GM18502 (cell line): Measurements from ENCODE around the gene P2RY6.

Experiments
- ATAC-seq: cut with Tn5 transposase; IDR thresholded peaks from one replicate; pipeline ENCODE4 v1.9.1; 2021; ENCODE audit warnings: mild to moderate bottlenecking; ENCODE audit not compliant: unreplicated experiment, poor library complexity

Gene P2RY6

DNA sequence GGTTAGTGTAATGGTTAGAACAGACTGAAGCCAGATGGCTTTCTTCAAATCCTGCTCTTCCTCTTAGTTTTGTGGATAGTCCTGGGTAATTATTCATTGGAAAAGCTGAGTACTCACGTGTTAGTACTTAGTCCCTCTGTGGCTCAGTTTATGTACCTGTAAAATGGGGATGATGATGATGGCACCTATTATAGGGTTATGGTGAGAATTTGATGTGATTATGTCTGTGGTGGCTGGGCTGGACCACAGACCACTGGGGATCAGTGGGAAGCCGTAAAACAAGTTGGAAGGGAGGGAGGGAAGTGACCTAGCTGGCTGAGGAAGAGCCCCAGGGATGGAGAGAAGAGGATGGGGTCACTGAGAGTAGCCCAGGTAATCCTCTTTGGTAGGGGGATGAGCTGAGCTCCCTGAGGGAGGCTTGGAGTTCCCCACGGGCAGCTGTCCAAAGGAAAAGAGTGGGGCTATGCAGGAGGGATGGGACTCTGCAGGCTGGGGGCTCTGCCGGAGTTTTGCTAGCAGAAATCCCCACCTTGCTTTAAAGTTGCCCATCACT is 55.8 kb downstream of the P2RY6 start:
- no peak for ATAC-seq

DNA sequence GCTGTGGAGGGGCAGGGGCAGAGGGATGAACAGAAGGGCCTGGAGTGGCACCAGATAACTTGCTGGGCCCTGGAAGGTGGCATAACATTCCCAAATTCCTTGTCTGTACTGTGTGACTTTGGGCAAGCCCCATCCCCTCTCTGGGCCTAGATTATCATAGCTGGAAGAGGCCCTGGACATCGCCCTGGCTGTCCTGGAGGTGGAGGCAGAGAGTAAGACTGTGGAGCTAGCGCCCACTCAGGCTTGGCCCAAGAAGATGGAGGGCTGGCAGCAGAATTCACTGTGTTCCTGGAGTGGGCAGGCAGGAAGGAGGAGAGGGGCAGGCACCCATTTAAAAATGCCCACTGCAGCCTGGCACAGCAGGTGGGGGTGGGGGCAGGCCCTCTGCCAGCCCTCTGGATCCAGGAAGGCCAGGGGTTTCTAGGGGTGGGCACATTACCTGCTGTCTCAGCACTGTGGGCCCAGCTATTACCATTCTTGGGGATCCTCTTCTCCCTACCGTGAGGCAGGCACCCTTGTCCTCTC is 58.5 kb downstream of the P2RY6 start:
- no peak for ATAC-seq

DNA sequence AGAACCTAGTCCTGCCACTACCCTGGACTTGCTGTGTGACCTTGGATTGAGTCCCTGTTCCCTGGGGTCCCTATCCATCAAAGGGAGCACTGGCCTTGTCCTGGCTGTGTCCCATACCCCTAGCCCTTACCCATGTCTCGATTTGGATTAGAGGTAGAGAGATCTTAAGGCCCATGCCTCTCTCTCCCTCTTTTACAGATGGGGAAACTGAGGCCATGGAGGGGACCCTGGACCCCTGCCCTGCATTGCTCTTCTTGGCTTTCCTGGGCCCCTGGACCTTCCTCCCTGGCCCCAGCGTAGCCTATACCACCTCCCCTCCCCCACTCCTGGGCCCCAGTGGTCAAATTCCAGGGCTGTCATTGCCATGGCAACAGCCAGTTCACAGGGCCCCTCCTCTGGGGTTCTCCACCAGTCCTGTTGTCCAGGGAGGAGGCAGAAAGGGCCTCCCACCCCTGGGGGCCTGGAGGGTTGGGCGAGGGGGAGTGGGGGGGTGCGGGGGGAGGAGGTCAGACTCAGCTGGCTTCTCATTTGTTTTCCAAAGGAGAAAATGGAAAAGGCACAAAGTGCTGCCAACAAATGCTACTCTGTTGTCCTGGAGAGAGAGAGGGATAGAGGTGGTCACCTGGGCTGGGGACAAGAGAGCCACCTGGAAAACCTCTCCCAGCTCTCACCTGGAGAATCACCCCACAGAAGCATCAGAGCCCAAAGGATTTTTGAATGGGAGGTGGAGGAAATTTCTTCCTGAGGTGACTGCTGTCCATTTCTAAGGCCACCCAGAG is 59.2 kb downstream of the P2RY6 start:
- ATAC-seq = no peak

DNA sequence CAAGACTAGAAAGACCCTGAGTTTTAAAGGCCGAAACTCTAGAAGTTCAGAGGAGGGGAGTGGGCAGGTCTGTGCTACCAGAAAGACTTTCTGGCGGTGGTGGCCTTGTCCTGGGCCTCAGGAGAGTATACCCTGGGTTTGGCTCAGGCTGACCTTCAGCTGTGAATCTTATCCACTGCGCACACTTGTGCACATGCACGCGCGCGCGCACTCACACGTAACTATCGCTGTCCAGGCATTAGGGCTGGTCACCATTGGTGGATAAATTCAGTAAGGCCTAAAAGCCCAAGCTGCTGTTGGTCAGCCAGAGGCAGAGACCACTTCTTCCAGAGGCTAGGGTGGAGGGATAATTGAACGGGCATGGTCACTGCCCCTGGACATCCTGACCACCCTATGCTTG is 61.0 kb downstream of the P2RY6 start:
- ATAC-seq = no peak

DNA sequence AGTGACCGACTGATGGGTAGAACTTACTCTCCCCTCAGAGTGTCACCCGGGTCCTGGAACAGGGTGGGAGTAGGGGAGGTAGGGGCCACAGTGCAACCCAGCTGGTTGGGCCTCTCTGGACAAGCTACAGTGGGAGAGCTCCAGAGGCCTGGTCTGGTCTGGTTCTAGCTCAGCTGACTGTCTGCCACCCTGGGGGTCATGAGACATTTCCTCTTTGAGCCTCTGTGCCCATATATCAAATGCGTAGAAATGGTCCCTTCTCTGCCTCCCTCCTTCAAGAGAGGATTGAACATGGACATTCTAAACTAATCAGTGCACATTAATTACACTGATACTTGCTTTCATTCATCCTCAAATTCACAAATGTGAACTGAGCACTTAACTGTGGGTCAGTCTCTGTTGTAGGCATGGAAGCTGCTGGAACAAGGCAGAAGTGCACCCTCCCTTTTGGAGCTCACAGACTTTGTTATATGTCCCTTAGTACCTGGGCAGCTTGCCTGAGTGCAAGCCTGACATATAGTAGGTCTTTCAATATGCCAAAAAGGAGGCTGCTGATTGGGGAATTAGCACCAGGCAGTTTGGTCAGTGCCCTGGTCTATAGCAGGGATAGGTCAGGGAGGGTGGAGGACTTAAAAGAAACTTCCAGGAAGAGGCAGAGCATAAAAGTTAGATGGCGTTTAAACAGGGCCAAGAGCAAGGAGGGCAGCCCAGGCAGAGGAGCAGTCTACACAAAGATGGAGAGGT is 61.7 kb downstream of the P2RY6 start:
- ATAC-seq = no peak

DNA sequence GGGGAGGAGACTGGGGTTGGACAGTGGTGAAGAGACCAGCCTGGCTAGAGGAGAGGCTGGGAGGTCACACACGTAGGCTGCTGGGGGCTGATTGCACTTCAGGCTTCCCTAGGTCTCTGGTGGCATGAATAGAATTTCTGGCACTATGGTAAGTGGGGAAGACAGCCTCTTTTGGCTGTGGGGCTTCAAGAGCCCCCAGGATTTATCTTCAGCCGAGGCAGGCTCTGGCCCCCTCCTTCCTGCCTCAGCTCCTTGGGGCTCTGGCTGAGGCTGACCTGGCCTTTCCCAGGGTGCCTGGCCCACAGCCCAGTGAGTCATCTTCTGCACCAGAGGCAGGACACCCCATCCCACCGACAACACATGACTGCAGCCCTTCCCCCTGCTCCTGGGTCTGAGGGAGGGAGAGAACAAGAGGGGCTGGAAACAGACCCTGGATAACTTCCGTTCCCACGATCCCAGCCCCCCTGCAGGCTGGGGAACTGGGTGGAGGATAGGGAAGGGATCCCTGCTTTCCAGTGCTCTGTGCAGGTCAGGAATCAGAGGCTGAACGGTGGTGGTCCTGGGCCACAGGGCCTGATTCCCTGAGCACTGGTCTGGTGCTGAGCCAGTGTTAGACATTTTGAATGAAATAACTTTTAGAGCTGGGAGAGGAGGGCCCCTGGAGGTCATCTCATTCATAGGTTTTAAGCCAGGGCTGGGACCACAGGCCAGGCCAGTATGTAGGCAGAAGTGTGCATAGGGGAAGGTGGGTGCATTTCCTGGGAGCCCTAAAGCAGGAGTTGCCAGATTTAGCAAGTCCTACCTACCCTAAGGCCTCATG is 62.5 kb downstream of the P2RY6 start:
- ATAC-seq = no peak

DNA sequence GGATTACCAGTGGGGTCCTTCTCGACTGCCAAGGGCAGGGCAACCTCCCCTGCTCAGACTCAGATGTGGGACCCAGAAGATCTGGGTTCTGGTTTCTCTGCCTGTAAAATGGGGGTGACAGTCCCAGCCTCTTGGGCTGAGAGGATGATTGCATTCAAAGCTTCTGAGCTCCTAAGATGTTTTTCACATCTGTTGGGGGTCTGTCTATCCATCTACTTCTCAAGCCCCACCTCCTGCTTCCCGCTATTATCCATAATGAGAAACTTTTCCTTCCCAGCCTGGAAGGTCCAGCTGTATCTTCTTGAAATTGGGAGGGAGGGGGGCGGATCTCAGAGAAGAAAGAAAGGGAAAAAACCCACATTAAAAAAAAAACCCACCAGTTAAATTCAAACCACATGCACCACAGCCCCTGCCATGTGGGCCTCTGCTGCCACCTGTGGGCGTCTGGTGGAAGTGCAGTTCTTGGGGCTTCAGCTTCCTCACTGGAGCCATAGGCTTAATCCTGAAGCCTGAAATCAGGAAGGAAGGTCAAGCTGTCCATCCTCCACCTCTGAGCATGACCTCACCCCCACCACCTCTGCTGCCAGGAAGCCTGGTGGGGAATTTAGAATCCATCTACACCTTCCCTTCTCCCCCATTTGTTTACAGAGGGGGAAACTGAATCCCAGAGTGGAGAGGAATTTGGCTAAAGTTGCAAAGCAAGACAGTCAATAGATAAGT is 63.2 kb downstream of the P2RY6 start:
- ATAC-seq = no peak

DNA sequence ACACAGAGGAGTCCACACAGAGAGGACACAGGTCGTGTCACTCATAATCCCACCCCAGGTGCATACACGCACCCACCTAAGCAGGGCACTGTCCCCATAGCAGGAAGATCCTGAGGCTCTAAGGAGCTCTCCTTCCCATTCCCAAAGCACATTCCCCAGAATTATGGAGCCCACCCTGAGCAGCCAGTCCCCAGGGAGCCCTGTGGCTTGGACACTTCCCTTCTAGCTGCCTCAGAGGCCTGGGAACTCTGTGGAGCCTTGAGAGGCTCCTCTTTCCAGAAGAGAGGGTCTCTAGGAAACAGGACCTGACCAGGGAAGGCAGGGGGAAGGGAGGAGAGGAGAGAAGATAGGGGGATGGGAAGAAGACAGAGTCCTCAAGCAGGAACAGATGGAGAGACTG is 65.7 kb downstream of the P2RY6 start:
- no peak for ATAC-seq

DNA sequence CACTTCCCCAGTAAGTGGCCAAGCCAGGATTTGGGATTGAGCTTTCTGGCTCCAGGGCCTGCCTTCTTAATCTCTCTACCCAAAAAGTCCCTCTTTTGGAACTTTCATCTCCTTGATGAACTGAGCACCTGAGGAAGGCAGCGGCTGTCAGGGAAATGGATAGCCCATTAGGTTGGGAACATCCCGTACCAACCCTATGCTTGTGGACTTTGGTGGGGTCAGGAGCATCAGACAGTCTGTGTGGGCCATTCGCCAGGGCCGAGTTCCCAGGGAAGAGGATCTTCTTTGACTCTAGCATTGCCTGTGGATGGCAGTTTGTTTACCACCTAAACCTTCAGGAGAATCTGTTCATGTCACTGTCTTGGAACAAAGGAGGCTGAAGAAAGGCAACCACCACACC is 66.1 kb downstream of the P2RY6 start:
- ATAC-seq = no peak

DNA sequence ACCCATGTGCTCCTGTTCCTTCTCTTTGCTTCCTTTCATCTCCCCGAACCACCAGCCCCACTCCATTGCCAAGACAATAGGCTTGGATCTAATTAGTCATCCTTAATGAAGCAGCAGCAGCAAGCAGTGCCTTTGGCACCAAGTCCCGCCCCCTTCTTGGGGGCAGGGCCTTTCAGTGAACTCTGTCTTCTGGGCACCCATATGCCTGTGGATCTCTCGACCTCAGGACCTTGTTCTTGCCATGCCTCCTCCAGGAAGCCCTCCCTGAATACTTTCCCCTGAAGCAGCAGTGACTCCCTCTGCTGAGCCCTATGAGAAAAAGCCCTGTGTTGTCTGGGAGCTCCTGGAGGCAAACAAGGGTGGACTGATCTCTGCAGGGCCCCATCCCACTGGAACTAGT is 68.0 kb downstream of the P2RY6 start:
- ATAC-seq = no peak

DNA sequence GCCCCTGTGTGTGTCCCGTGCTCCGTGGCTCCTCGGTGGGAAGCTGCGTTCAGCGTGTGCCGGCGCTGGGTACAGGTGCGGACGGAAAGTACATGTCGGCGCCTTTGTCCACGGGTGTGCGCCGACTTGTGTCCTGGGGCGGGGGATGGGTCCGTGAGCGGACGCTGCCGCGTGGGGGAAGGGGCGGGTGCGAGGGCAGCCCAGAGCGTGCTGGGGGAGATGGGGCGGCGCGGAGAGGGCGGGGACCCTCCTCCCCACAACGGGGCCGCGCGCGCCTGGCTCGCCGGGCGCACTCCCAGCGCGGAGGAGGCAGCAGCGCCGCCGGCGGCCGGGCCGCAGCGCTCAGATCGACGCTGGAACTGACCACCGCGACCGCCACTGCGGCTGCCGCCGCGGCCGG is 70.5 kb downstream of the P2RY6 start:
- no peak for ATAC-seq

DNA sequence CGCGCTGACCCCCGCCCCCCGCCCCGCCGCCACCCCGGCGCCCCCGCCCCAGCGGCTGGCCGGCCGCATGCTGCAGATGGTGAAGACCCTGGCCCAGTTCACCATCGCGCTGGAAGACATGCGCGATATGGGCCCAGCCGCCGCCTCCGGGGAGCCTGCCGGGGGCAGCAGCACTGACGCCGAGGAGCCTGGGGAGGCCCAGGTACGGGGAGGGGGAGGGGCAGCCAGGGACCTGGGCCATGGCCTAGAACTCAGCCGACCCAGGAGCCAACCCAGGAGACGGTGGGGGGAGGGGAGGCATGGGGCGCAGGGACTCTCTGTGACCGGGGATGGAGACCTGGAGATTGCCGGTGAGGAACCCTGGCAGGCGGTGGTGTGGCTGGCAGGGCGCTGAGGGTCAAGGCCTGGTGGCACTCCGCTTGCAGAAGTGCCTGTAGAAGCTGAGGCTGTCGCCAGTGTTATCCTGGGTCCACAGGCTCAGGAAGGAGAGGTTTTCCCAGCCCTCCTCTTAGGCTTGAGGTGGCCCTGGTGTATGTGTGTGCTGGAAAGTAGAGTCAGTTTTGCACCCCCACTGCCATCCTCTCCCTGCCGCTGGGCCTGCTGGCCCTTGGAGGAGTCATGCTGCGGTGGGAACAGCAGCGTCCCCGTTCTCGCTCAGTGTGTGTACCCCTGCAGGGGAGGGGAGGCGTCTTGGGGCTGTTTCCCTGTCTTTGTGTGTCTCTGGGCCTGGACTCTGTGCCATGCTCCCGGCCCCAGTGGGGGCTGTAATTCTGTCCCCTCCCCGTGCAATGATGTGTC is 71.1 kb downstream of the P2RY6 start:
- ATAC-seq = no peak

DNA sequence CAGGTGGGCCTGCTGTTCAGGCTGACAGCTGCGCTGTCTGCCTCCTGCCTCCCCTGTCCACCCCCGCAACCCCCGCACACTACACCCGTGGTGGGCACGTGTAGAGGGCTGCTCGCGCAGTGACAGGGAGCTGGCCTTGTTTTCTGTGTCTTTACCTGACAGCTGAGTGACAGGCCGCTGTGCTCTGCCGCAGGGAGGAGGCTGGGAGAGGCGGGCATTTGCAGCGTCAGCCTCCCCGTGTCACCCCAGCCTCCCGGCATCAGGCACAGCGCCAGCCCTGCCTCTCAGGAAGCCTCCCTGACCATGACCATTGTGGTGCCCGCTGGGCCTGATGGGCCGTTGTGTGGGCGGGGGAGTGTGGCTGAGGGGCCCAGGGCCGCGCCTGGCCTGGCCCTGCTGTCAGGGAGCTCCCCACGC is 72.1 kb downstream of the P2RY6 start:
- ATAC-seq = no peak

DNA sequence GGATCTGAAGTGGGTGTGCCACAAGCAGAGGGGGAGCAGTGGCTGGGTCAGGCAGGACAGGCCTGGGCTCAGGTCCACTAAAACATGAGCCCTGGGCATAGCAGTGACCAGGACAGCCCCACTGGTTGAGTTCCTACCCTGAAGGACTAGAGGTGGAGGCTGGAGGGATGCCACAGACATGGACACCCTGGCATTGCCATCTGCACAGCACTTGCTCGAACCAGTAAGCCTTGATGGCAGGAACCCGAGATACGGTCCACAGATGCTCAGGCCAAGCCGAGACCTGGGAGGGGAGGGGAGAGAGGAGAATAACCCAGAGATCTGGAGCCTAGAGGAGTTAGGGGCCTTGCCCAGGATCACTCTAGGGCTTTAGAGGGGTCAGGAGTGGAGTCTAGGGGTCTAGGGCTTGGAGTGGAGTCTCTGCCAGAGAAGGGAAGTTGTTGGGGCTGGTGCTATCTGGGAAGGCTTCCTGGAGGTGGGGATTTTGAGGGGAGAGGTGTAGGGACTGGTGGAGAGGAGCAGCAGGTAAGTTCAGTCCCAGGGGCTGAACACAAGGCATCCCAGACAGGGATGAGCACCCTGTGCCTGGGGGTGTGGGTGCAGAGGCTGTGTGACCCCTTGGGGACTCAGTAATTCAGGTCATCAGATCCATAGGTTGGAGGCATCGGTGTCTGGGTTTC is 73.5 kb downstream of the P2RY6 start:
- ATAC-seq = no peak

DNA sequence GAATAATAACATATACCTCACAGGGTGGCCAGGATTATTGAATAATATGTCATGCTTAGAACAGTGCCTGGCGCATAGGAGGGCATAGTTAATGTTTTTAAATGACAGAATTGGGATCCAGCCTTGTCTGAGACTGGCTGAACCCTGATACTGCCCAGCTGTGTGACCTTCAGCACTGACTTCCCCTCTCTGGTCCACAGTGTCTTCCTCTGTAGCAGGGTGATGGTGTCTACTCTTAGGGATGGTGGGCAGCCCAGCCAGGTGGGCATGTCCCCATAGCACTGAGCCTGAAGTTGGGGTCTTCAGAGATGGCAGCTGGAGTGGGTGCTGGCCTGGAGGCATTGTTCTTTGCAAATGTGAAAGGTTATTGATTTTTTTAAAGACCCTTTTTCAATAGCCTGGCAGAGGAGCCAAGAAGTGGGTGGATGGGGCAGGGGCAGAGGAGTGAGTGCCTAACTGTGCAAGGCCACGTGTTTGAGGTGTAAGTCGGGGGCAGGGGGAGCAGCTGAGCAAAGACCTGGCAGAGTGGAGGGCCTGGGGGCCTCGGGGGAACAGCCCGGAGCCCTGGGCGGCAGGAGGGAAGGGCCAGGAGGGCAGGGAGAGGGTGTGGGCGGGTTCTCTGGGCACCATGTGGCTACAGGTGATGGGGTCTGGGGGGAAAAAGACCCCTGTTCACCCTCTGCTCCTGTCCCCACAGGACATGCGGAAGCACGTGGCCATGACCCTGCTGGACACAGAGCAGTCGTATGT is 74.2 kb downstream of the P2RY6 start:
- ATAC-seq = no peak

DNA sequence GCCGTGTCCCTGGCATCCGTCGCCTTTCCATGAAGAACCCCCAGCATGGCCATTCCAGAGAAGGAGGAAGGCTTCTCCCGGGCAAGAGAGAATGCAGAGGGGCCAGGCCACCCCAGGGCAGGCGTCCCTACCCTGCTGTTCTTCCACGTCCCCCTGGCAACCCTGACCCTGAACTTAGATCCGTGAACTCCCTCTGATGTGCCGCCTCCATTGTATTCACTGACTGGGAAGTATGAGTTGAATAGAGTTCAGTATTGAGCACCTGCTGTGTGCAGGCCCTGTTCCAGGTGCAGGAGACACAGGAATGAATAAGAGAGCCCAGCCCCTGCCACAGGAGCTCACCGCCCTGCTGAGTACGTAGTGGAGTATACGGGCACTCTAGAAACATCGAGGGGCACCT is 74.9 kb downstream of the P2RY6 start:
- ATAC-seq = no peak
